Measurements from ENCODE around the gene AP2S1.

DNA sequence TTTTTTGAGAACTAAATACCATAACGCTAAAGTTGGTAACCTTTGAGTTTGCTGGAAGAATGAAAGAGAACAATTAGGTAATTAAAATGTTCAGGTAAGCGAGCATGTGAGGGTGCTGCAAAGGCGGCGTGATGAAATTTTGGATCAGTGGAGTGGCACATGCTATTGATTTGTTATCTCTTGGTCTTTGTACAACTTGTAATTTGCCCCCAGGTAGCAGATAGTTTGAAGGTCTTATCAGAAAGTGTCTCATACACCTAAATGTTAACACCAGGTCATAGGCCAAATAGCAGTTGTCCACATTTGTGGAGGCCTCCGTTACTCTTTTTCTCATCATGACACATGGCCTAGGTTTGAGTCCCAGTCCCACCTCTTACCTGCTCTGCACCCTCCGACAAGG, 25.0 kb upstream of the AP2S1 start:
- TF ChIP-seq CTCF (conservative IDR thresholded peaks at IDR 0.05; ENCODE audit: low read depth, low read length) (no peak), EZH2 (IDR thresholded peaks at IDR 0.05; ENCODE audit: borderline replicate concordance, low read depth, low read length, poor library complexity, severe bottlenecking) (no peak)
